OCI-LY7 (cell line): Measurements from ENCODE around the gene APOBEC3A. TPM values are rescaled to one million over a fixed set of nuclear protein-coding genes. Genes with fewer than 3 reads are reported as not detected.
"Not testable (repeated sequence)": the region's sequence is repeated elsewhere in the genome, so short reads cannot be mapped to it uniquely, and the experiment has no call there.

ENCODE experiments used
- BruUV-seq: library from RNA; stranded (reverse); fragments of 400-500 nt; replicated peaks from 2 replicates; lab custom pipeline; 2021; lab: Mats Ljungman, UMichigan
- CTCF ChIA-PET: fragments of 300-600 bp; sonication (Branson Sonifier 250); formaldehyde crosslinking; loops from one replicate; lab custom pipeline; 2022; ENCODE audit warnings: antibody characterized with exemption; ENCODE audit not compliant: unreplicated experiment; lab: Charles Lee
- POLR2A ChIA-PET: fragments of 300-600 bp; sonication (Branson Sonifier 250); formaldehyde crosslinking; loops from one replicate; lab custom pipeline; 2022; ENCODE audit warnings: antibody characterized with exemption; lab: Charles Lee
- DNase-seq: peaks from one replicate; pipeline ENCODE4 v3.0.0-alpha.2; 2015; ENCODE audit warnings: low spot score
- H2AFZ ChIP-seq: fragments of 200-600 bp; sonication (generic), shearing (Covaris generic); 2 replicates; pipeline ENCODE4 v1.6.1; 2014; ENCODE audit warnings: mild to moderate bottlenecking, antibody characterized with exemption, low read length, moderate library complexity
- H3K27ac ChIP-seq: fragments of 200-600 bp; sonication (generic); 2 replicates; pipeline ENCODE4 v1.5.1; 2014; ENCODE audit warnings: mixed run types, low read depth, mild to moderate bottlenecking, moderate library complexity, low read length, inconsistent platforms; ENCODE audit not compliant: poor library complexity, severe bottlenecking
- H3K36me3 ChIP-seq: fragments of 200-600 bp; sonication (generic); 2 replicates; pipeline ENCODE4 v1.6.1; 2014; ENCODE audit warnings: mild to moderate bottlenecking, antibody characterized with exemption, low read length, moderate library complexity, mixed read lengths; ENCODE audit not compliant: insufficient read depth
- H3K4me1 ChIP-seq: fragments of 200-600 bp; sonication (generic); 2 replicates; pipeline ENCODE4 v1.5.1; 2014; ENCODE audit warnings: mild to moderate bottlenecking, low read length; ENCODE audit not compliant: insufficient read depth, poor library complexity, severe bottlenecking
- H3K4me2 ChIP-seq: fragments of 200-600 bp; sonication (generic); 2 replicates; pipeline ENCODE4 v1.6.1; 2014; ENCODE audit warnings: mild to moderate bottlenecking, low read length
- H3K4me3 ChIP-seq: fragments of 200-600 bp; sonication (generic); 2 replicates; pipeline ENCODE4 v1.5.1; 2014; ENCODE audit warnings: mild to moderate bottlenecking, low read depth, low read length; ENCODE audit not compliant: poor library complexity, severe bottlenecking
- H3K79me2 ChIP-seq: fragments of 200-600 bp; sonication (generic); 2 replicates; pipeline ENCODE4 v1.6.1; 2016; ENCODE audit warnings: low read depth, mild to moderate bottlenecking, low read length, moderate library complexity, mixed read lengths; ENCODE audit not compliant: insufficient read depth
- H3K9me2 ChIP-seq: fragments of 200-600 bp; sonication (generic); 2 replicates; pipeline ENCODE4 v1.6.1; 2016; ENCODE audit warnings: mild to moderate bottlenecking, low read length, mixed read lengths; ENCODE audit not compliant: insufficient read depth
- H3K9me3 ChIP-seq: fragments of 200-600 bp; sonication (generic); 2 replicates; pipeline ENCODE4 v1.6.1; 2014; ENCODE audit warnings: mild to moderate bottlenecking, mixed run types, low read length, mixed read lengths
- H4K20me1 ChIP-seq: fragments of 200-600 bp; sonication (generic); 2 replicates; pipeline ENCODE4 v1.6.1; 2014; ENCODE audit warnings: mild to moderate bottlenecking, antibody characterized with exemption, low read length, moderate library complexity, mixed read lengths; ENCODE audit not compliant: insufficient read depth
- CTCF ChIP-seq: fragments of 200-600 bp; sonication (generic); conservative IDR thresholded peaks from 2 replicates; pipeline ENCODE4 v1.5.1; 2014; ENCODE audit warnings: mild to moderate bottlenecking, antibody characterized with exemption, low read length, moderate library complexity, mixed read lengths
- EZH2phosphoT487 ChIP-seq: fragments of 200-600 bp; sonication (generic); IDR thresholded peaks from 2 replicates; pipeline ENCODE4 v1.6.1; 2018; ENCODE audit warnings: low read depth, borderline replicate concordance, mild to moderate bottlenecking, mixed run types, antibody characterized with exemption, low read length, moderate library complexity, mixed read lengths
- intact Hi-C: fragments of 100-400 bp; cut with micrococcal nuclease; formaldehyde crosslinking; loops from one replicate; pipeline ENCODE4 v1.10.0; 2022; ENCODE audit not compliant: unreplicated experiment
- total RNA-seq, 2 experiments: library from RNA; depleted of rRNA in 1 of 2; stranded (reverse); fragments of >200 nt in 1 of 2; shearing (Covaris generic) in 1 of 2; gene quantifications; 2 replicates each; pipeline ENCODE4 v1.2.3, GENCODE V29; 2014 to 2022

The APOBEC3A gene
- total RNA-seq, 2 experiments from 2014 or later: not detected

- no peak overlapping the region for H2AFZ ChIP-seq
- no peaks in the 10 kb centered on the region for H3K4me1 ChIP-seq
- H3K79me2 ChIP-seq: no peaks in the 10 kb centered on the region
- POLR2A ChIA-PET: no interaction called here
- H3K4me2 ChIP-seq: no peak overlapping the region
- no peak overlapping the region for H3K4me3 ChIP-seq
- H4K20me1 ChIP-seq: no peaks in the 10 kb centered on the region
- TF ChIP-seq EZH2phosphoT487: no peak
- no peak for TF ChIP-seq CTCF
- CTCF ChIA-PET: no interaction called here
- H3K36me3 ChIP-seq: no peaks in the 10 kb centered on the region
- intact Hi-C loops: no loop called here
- DNase-seq: no peak
- H3K9me3 ChIP-seq: no peaks in the 10 kb centered on the region
- H3K9me2 ChIP-seq: no peaks in the 10 kb centered on the region
- BruUV-seq: no TSS peak
- no peak overlapping the region for H3K27ac ChIP-seq
Observed at GRCh38 chr22:38944653-38945052, 12.8 kb upstream of the APOBEC3A start.

- intact Hi-C loops, H3K9me3 ChIP-seq, POLR2A ChIA-PET, H3K9me2 ChIP-seq, H4K20me1 ChIP-seq, CTCF ChIA-PET, H3K4me3 ChIP-seq, BruUV-seq, DNase-seq, H3K79me2 ChIP-seq, H3K4me2 ChIP-seq, H3K27ac ChIP-seq, H3K36me3 ChIP-seq, H2AFZ ChIP-seq, H3K4me1 ChIP-seq: not testable (repeated sequence)
Observed at GRCh38 chr22:38945706-38946338, 11.6 kb upstream of the APOBEC3A start.

- no peak overlapping the region for H2AFZ ChIP-seq
- no peaks in the 10 kb centered on the region for H3K36me3 ChIP-seq
- DNase-seq: no peak
- TF ChIP-seq CTCF: no peak
- no peak for TF ChIP-seq EZH2phosphoT487
- POLR2A ChIA-PET: no interaction called here
- H3K79me2 ChIP-seq: no peaks in the 10 kb centered on the region
- no peaks in the 10 kb centered on the region for H3K9me2 ChIP-seq
- no peak overlapping the region for H3K27ac ChIP-seq
- no peaks in the 10 kb centered on the region for H4K20me1 ChIP-seq
- H3K4me3 ChIP-seq: no peak overlapping the region
- H3K4me1 ChIP-seq: no peaks in the 10 kb centered on the region
- CTCF ChIA-PET: no interaction called here
- no TSS peak for BruUV-seq
- H3K4me2 ChIP-seq: no peak overlapping the region
- no peaks in the 10 kb centered on the region for H3K9me3 ChIP-seq
- intact Hi-C loops: no loop called here
Observed at GRCh38 chr22:38946771-38947170, 10.6 kb upstream of the APOBEC3A start.
